Karpas-422 (cell line): ENCODE results near the gene SENP2. TPM values are rescaled to one million over a fixed set of nuclear protein-coding genes. Genes with fewer than 3 reads are reported as not detected.
"Not testable (repeated sequence)": the region's sequence is repeated elsewhere in the genome, so short reads cannot be mapped to it uniquely, and the experiment has no call there.

ENCODE experiments used
- DNase-seq: peaks from one replicate; pipeline ENCODE4 v3.0.0-alpha.2; 2015
- H2AFZ ChIP-seq: fragments of 200-600 bp; sonication (generic); 2 replicates; pipeline ENCODE4 v1.6.1; 2014; ENCODE audit warnings: antibody characterized with exemption, low read length, mixed read lengths
- H3K27ac ChIP-seq: fragments of 200-600 bp; sonication (generic); 2 replicates; pipeline ENCODE4 v1.5.1; 2014; ENCODE audit warnings: mild to moderate bottlenecking, low read length, moderate library complexity
- H3K27me3 ChIP-seq: fragments of 200-600 bp; sonication (generic); 2 replicates; pipeline ENCODE4 v1.6.1; 2014; ENCODE audit warnings: low read length, mixed read lengths
- H3K36me3 ChIP-seq: fragments of 200-600 bp; sonication (generic); 2 replicates; pipeline ENCODE4 v1.6.1; 2014; ENCODE audit warnings: low read length, mixed read lengths; ENCODE audit not compliant: insufficient read depth
- H3K4me1 ChIP-seq: fragments of 200-600 bp; sonication (generic); 2 replicates; pipeline ENCODE4 v1.6.1; 2014; ENCODE audit warnings: mild to moderate bottlenecking, low read length, mixed read lengths
- H3K4me2 ChIP-seq: fragments of 200-600 bp; sonication (generic); 2 replicates; pipeline ENCODE4 v1.6.1; 2014; ENCODE audit warnings: low read length, low read depth, mild to moderate bottlenecking; ENCODE audit not compliant: poor library complexity, severe bottlenecking
- H3K4me3 ChIP-seq: fragments of 200-600 bp; sonication (generic); 2 replicates; pipeline ENCODE4 v1.5.1; 2014; ENCODE audit warnings: mild to moderate bottlenecking, antibody characterized with exemption, low read length, mixed read lengths
- H3K79me2 ChIP-seq: fragments of 200-600 bp; sonication (generic); 2 replicates; pipeline ENCODE4 v1.6.1; 2014; ENCODE audit warnings: mild to moderate bottlenecking, low read length, mixed read lengths
- H3K9ac ChIP-seq: fragments of 200-600 bp; sonication (generic); 2 replicates; pipeline ENCODE4 v1.6.0; 2014; ENCODE audit warnings: low read length
- H3K9me2 ChIP-seq: fragments of 200-600 bp; sonication (generic), shearing (Covaris generic); replicated peaks from 2 replicates; pipeline ENCODE4 v1.6.0; 2014; ENCODE audit warnings: mild to moderate bottlenecking, low read length, moderate library complexity; ENCODE audit not compliant: insufficient read depth
- H3K9me3 ChIP-seq: fragments of 300-700, 200-600 bp; sonication (generic); 2 replicates; pipeline ENCODE4 v1.6.1; 2014; ENCODE audit warnings: low read length, mixed read lengths
- H4K20me1 ChIP-seq: fragments of 200-600 bp; sonication (generic); 2 replicates; pipeline ENCODE4 v1.6.1; 2014; ENCODE audit warnings: mild to moderate bottlenecking, antibody characterized with exemption, low read length, low read depth; ENCODE audit not compliant: insufficient read depth
- total RNA-seq: library from RNA; depleted of rRNA; stranded (reverse); fragments of >200 nt; shearing (Covaris generic); gene quantifications from 2 replicates; pipeline ENCODE4 v1.2.3, GENCODE V29; 2014; ENCODE audit warnings: low replicate concordance

The SENP2 gene
- total RNA-seq, 1 experiment from 2014 or later = 59.1 TPM

DNA sequence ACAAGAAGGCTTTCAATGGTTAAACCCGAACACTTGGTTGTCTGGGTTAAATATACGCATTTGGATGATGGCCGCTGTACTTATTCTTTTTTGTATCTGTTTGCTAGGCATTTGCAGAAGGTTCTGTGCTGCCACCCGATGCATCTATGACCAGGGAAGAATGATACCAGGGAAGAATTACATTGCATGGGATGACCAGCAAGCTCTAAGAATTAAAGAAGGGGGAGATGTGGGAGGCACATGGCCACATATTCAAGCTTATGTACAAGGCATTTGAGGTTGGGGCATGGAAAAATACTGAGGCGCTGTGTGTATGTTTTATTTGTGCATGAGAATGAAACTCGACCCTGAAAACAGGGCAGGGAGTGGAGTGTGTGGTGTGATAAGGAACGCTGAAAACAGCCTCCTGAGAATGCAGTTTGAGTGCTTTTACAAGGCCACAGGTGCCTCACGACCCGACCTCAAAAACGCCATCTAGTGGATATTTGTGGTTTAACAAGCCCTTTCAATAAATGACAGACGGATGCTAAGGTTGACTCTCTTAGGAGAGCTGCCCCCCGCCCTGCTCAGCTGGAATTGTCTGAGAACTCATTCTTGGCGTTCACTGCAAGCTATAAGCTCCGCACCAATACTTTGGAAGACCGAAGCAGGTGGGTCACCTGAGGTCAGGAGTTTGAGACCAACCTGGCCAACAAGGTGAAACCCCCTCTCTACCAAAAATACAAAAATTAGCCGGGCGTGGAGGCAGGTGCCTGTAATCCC is 10.8 kb upstream of the SENP2 start:
- H3K4me2 ChIP-seq, H3K79me2 ChIP-seq, H3K36me3 ChIP-seq, H4K20me1 ChIP-seq, H3K9me2 ChIP-seq, H3K27ac ChIP-seq, H3K4me3 ChIP-seq, H3K9me3 ChIP-seq, H2AFZ ChIP-seq, H3K4me1 ChIP-seq, H3K27me3 ChIP-seq, H3K9ac ChIP-seq: not testable (repeated sequence)
- peak; percentile 93 for DNase-seq

DNA sequence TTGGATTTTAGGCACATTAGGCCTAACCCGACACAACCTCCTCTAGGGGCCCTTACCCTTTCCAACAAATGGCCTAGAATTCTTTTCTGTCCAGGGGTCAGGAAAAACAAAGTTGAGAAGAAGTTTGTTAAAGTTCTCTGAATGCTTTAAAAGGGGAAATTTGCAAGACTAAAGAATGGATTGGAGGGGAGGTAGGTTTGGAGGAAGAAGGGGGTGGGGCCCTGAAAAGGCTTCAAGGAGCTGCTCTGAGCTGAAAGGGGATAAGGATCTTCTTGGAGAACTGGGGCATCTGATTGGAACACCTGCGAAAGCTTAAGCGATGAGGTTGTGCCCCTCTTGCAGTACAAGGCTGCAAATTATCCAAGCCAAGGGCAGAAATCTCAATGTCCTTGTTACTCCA is 3.9 kb upstream of the SENP2 start:
- H2AFZ ChIP-seq = no peak overlapping the region

GRCh38 chr3:185582871-185583270 is 3.2 kb upstream of the SENP2 start:
- peaks cover 6% of the 10 kb centered on the region; the same call in 1 of the 2 replicates for H4K20me1 ChIP-seq
- no peak overlapping the region for H3K9ac ChIP-seq
- no peak overlapping the region for H3K27ac ChIP-seq
- no peak overlapping the region for H2AFZ ChIP-seq
- H3K4me3 ChIP-seq = no peak overlapping the region
- H3K27me3 ChIP-seq = no peaks in the 10 kb centered on the region
- no peaks in the 10 kb centered on the region for H3K9me3 ChIP-seq
- no peaks in the 10 kb centered on the region for H3K9me2 ChIP-seq
- no peaks in the 10 kb centered on the region for H3K36me3 ChIP-seq
- H3K79me2 ChIP-seq = peaks cover 12% of the 10 kb centered on the region
- DNase-seq = no peak
- peaks cover 16% of the 10 kb centered on the region for H3K4me1 ChIP-seq
- no peak overlapping the region for H3K4me2 ChIP-seq

More for the DNA sequence above, 3.9 kb upstream of the SENP2 start:
- no peaks in the 10 kb centered on the region for H3K9me2 ChIP-seq
- H4K20me1 ChIP-seq = peaks cover 6% of the 10 kb centered on the region; the same call in 1 of the 2 replicates
- H3K27me3 ChIP-seq = no peaks in the 10 kb centered on the region
- no peak overlapping the region for H3K9ac ChIP-seq
- H3K27ac ChIP-seq = no peak overlapping the region
- H3K36me3 ChIP-seq = no peaks in the 10 kb centered on the region
- H3K4me3 ChIP-seq = no peak overlapping the region
- DNase-seq = no peak
- H3K4me2 ChIP-seq = no peak overlapping the region
- H3K4me1 ChIP-seq = peaks cover 15% of the 10 kb centered on the region
- H3K9me3 ChIP-seq = no peaks in the 10 kb centered on the region
- H3K79me2 ChIP-seq = peaks cover 11% of the 10 kb centered on the region

DNA sequence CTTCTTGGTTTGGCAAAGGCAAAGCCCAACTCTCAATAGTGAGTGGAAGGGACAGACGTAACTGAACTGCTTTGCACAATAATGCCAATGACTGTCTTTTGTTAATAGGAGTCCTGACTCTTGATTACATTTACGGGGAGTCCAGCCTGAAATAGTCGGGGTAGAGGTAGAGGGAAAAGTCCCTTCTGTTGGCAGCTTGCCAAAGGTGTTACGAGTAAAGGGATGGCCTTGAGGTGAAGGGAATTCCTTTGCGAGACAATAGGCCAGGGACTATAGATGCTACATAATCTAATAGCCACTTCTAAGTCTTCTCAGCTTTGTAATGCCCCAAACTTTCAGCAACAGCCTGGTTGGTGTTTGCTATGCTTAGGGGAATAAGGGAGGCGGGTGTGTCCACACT is 2.2 kb upstream of the SENP2 start:
- H4K20me1 ChIP-seq = peaks cover 6% of the 10 kb centered on the region; the same call in 1 of the 2 replicates
- no peaks in the 10 kb centered on the region for H3K36me3 ChIP-seq
- H3K27ac ChIP-seq = no peak overlapping the region
- no peak overlapping the region for H3K9ac ChIP-seq
- peaks cover 23% of the 10 kb centered on the region for H3K4me1 ChIP-seq
- H3K9me2 ChIP-seq = no peaks in the 10 kb centered on the region
- no peak overlapping the region for H2AFZ ChIP-seq
- H3K79me2 ChIP-seq = peaks cover 20% of the 10 kb centered on the region
- no peak overlapping the region for H3K4me3 ChIP-seq
- DNase-seq = no peak
- H3K27me3 ChIP-seq = no peaks in the 10 kb centered on the region
- H3K9me3 ChIP-seq = no peaks in the 10 kb centered on the region
- no peak overlapping the region for H3K4me2 ChIP-seq

DNA sequence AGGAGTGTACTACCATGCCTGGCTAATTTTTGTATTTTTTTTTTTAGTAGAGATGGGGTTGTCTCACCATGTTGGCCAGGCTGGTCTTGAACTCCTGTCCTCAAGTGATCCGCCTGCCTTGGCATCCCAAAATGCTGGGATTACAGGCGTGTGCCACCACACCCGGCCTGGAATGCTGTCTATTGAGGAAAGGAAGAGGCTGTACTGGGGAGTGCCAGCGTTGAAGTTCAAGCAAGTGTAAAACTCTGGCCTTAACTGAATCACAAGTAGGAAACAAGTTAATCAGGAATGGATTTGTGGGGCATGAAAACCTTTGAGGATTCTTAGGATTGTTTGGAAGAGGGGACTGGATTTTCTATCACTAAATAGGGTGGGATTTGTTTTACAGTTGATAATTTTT is 1.4 kb upstream of the SENP2 start:
- Histone ChIP-seq H3K27ac (no peak overlapping the region), H4K20me1 (peaks cover 6% of the 10 kb centered on the region; the same call in 1 of the 2 replicates), H3K4me1 (peaks cover 27% of the 10 kb centered on the region), H3K4me3 (no peak overlapping the region), H3K4me2 (peak overlapping the region; percentile 91), H3K9me3 (no peaks in the 10 kb centered on the region), H3K9me2 (no peaks in the 10 kb centered on the region), H3K9ac (no peak overlapping the region), H3K27me3 (no peaks in the 10 kb centered on the region), H3K36me3 (no peaks in the 10 kb centered on the region), H3K79me2 (peaks cover 28% of the 10 kb centered on the region), H2AFZ (peak overlapping the region; percentile 86; the same call in 1 of the 2 replicates)
- DNase-seq = no peak

DNA sequence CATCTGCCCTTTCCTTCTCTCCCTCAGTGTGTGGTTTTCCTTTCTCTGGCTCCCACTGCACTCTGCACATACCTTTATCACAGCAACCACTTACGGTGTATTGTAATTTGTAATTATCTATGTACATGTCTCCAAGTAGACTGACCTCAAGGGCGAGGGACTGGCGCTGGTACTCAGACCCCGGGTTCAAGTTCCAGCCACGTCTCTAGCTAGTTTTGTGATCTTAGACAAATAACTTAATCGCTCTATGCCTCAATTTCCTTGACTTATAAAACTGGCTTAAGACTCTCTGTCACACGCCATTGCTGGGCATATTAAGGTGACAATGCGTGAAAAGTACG is 607 bp upstream of the SENP2 start:
- H2AFZ ChIP-seq = peak overlapping the region; percentile 86
- peaks cover 31% of the 10 kb centered on the region for H3K79me2 ChIP-seq
- peaks cover 6% of the 10 kb centered on the region; the same call in 1 of the 2 replicates for H4K20me1 ChIP-seq
- peak overlapping the region; percentile 91 for H3K4me2 ChIP-seq
- no peaks in the 10 kb centered on the region for H3K36me3 ChIP-seq
- H3K27ac ChIP-seq = peak overlapping the region; percentile 57; the same call in 1 of the 2 replicates
- no peaks in the 10 kb centered on the region for H3K9me2 ChIP-seq
- H3K9ac ChIP-seq = peak overlapping the region; percentile 70
- H3K27me3 ChIP-seq = no peaks in the 10 kb centered on the region
- H3K4me3 ChIP-seq = peak overlapping the region; percentile 66
- H3K9me3 ChIP-seq = no peaks in the 10 kb centered on the region
- DNase-seq = no peak
- H3K4me1 ChIP-seq = peaks cover 27% of the 10 kb centered on the region

DNA sequence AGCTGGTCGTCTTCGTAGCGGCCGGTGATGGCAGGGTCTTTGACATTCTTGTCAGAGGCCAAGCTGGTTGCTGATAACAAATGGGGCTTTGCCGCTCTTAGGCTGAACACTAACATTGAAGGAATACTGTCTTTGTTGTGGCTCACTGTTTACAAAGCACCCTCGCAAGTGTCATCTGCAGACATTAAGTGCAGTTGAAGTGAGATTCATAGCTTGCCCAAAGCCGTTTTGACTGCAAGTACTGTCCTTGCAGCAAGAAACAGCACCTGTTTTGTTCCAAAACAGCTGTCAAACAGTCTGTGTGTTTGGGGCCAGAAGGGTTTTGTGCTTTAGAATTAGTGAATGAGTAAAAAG is 568 bp downstream of the SENP2 start:
- peaks cover 32% of the 10 kb centered on the region for H3K79me2 ChIP-seq
- H2AFZ ChIP-seq = no peak overlapping the region
- peaks cover 6% of the 10 kb centered on the region; the same call in 1 of the 2 replicates for H4K20me1 ChIP-seq
- H3K9me3 ChIP-seq = no peaks in the 10 kb centered on the region
- H3K9me2 ChIP-seq = no peaks in the 10 kb centered on the region
- H3K4me2 ChIP-seq = peak overlapping the region; percentile 85
- peaks cover 1% of the 10 kb centered on the region; the same call in 1 of the 2 replicates for H3K36me3 ChIP-seq
- no peak overlapping the region for H3K27ac ChIP-seq
- H3K4me1 ChIP-seq = peaks cover 27% of the 10 kb centered on the region
- peak overlapping the region; percentile 92 for H3K9ac ChIP-seq
- H3K27me3 ChIP-seq = no peaks in the 10 kb centered on the region
- H3K4me3 ChIP-seq = peak overlapping the region; percentile 78
- no peak for DNase-seq

DNA sequence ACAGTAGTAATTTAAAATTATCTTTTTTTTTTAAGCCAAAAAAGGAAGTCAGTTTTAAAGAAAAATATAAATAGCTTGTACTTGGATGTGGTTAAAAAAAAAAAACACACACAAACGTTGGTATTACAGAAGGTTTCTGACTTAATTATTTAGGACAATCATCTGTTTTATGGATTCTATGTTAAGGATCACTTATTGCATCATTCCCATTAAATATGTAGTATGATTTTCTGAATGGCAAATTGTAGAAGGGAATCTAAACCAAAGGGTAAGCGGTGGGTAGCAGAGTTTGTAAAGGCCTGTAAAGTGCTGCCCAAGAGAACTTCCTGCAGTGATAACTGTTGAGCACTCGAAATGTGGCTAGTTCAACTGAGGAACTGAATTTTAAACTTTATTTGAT is 8.0 kb downstream of the SENP2 start:
- H2AFZ ChIP-seq = no peak overlapping the region
- H3K4me2 ChIP-seq = no peak overlapping the region
- no peak overlapping the region for H3K9ac ChIP-seq
- H3K27ac ChIP-seq = no peak overlapping the region
- no peak overlapping the region for H3K4me3 ChIP-seq
- DNase-seq = no peak
- no peaks in the 10 kb centered on the region for H3K9me3 ChIP-seq
- H3K4me1 ChIP-seq = peaks cover 16% of the 10 kb centered on the region
- H3K27me3 ChIP-seq = no peaks in the 10 kb centered on the region
- H3K9me2 ChIP-seq = no peaks in the 10 kb centered on the region
- no peaks in the 10 kb centered on the region for H4K20me1 ChIP-seq
- H3K36me3 ChIP-seq = peaks cover 14% of the 10 kb centered on the region; the same call in 1 of the 2 replicates
- H3K79me2 ChIP-seq = peaks cover 63% of the 10 kb centered on the region
